Measurements from ENCODE around the gene AIPL1. TPM values are rescaled to one million over a fixed set of nuclear protein-coding genes. Genes with fewer than 3 reads are reported as not detected.

The AIPL1 gene
- total RNA-seq, 2 donors from 2014 or later = not detected

GRCh38 chr17:6456914-6457687, 22.2 kb upstream of the AIPL1 start:
- Histone ChIP-seq H3K27ac (no peak overlapping the region), H3K4me1 (ENCODE audit: control insufficient read depth in 1 of 2, low read depth in 2 of 2) (peaks cover 0 to 6% of the 10 kb centered on the region in 2 donors), H3K36me3 (no peaks in the 10 kb centered on the region), H3K27me3 (replicated peaks; ENCODE audit: insufficient read depth) (peaks cover 4% of the 10 kb centered on the region), H3K9me3 (no peaks in the 10 kb centered on the region), H3K4me3 (no peak overlapping the region)
- DNase-seq (ENCODE audit: low spot score) = no peak
- ATAC-seq (ENCODE audit: insufficient number of reproducible peaks, low FRiP score, low read depth) = peak; percentile 31
- TF ChIP-seq, protein P1, sequence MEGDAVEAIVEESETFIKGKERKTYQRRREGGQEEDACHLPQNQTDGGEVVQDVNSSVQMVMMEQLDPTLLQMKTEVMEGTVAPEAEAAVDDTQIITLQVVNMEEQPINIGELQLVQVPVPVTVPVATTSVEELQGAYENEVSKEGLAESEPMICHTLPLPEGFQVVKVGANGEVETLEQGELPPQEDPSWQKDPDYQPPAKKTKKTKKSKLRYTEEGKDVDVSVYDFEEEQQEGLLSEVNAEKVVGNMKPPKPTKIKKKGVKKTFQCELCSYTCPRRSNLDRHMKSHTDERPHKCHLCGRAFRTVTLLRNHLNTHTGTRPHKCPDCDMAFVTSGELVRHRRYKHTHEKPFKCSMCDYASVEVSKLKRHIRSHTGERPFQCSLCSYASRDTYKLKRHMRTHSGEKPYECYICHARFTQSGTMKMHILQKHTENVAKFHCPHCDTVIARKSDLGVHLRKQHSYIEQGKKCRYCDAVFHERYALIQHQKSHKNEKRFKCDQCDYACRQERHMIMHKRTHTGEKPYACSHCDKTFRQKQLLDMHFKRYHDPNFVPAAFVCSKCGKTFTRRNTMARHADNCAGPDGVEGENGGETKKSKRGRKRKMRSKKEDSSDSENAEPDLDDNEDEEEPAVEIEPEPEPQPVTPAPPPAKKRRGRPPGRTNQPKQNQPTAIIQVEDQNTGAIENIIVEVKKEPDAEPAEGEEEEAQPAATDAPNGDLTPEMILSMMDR (IDR thresholded peaks at IDR 0.05) = no peak

DNA sequence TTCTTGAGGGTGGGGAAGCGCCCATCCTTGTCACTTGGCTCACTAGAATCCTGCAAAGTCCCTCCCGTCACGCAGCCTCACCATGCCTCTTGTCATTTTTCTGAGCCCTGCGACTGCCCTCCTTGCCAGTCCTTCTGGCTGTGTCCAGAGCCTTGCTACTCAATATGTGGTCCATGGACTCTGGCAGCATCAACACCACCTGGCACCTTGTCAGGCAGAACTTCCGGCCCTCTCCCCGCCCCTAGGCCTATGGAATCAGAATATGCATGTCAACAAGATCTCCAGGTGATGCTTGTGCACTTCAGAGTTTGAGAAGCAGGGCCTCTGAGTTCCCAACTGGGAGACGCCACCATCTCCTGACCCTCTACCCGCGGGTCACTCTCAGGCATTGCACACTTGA, 21.4 kb upstream of the AIPL1 start:
- peaks cover 0 to 6% of the 10 kb centered on the region in 2 donors for H3K4me1 ChIP-seq (ENCODE audit: control insufficient read depth in 1 of 2, low read depth in 2 of 2)
- H3K9me3 ChIP-seq = no peaks in the 10 kb centered on the region
- no peaks in the 10 kb centered on the region for H3K36me3 ChIP-seq
- TF ChIP-seq, protein P1 (IDR thresholded peaks at IDR 0.05) = no peak
- DNase-seq (ENCODE audit: low spot score) (no peak), ATAC-seq (ENCODE audit: insufficient number of reproducible peaks, low FRiP score, low read depth) (no peak)
- H3K27ac ChIP-seq = no peak overlapping the region
- peaks cover 4% of the 10 kb centered on the region for H3K27me3 ChIP-seq (replicated peaks; ENCODE audit: insufficient read depth)
- no peak overlapping the region for H3K4me3 ChIP-seq

GRCh38 chr17:6455321-6455705, 20.4 kb upstream of the AIPL1 start:
- H3K4me1 ChIP-seq (ENCODE audit: control insufficient read depth in 1 of 2, low read depth in 2 of 2) = peaks cover 0 to 6% of the 10 kb centered on the region in 2 donors
- peak overlapping the region; percentile 48 for H3K4me3 ChIP-seq
- TF ChIP-seq, protein P1 (IDR thresholded peaks at IDR 0.05) = no peak
- H3K27ac ChIP-seq = no peak overlapping the region
- peaks cover 4% of the 10 kb centered on the region for H3K27me3 ChIP-seq (replicated peaks; ENCODE audit: insufficient read depth)
- no peak for DNase-seq (ENCODE audit: low spot score)
- no peaks in the 10 kb centered on the region for H3K9me3 ChIP-seq
- H3K36me3 ChIP-seq = no peaks in the 10 kb centered on the region
- ATAC-seq (ENCODE audit: insufficient number of reproducible peaks, low FRiP score, low read depth) = no peak

DNA sequence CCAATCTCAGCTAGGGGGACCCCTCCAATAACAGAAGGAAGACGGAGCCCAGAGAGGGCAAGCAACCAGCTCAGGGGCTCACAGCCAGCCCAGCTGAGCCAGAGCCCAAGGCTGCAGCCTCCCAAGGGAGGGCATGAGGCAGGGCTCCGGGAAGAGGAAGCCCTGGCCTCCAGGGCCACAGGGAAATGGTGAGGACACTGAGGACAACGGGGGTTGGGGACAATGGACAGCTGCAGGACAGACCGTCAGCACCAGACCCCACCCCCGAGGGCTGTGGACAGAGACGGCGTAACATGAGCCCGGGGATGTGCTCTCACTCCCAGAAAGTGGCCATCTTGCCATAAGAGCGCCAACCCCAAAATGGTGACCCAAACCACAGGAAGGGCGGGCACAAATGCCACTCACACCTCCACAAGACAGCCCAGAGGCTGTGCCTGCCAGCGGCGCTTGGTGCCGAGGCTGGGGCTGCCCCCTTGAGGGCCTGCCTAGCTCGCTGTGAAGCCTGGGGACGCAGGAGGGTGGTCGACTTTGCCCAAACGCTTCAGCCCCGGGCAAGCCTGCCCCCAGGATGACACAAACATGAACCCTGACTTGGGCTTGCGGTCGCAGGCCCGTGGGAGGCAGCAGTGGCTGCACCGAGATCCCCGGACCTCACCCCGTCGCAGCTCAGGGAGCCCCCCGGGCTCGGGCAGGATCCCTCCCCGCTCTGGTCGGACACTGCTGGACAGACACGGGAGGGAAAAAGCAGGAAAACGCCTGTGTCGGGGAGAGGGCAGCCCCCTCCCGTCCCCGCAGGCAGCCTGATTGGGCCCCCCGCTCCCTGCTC, 19.8 kb upstream of the AIPL1 start:
- no peaks in the 10 kb centered on the region for H3K36me3 ChIP-seq
- H3K9me3 ChIP-seq = no peaks in the 10 kb centered on the region
- H3K27me3 ChIP-seq (replicated peaks; ENCODE audit: insufficient read depth) = peaks cover 4% of the 10 kb centered on the region
- no peak overlapping the region for H3K27ac ChIP-seq
- TF ChIP-seq, protein P1 (IDR thresholded peaks at IDR 0.05) = no peak
- H3K4me1 ChIP-seq (ENCODE audit: control insufficient read depth in 1 of 2, low read depth in 2 of 2) = peaks cover 0 to 6% of the 10 kb centered on the region in 2 donors
- DNase-seq (ENCODE audit: low spot score) (no peak), ATAC-seq (ENCODE audit: insufficient number of reproducible peaks, low FRiP score, low read depth) (no peak)
- peak overlapping the region; percentile 48 for H3K4me3 ChIP-seq

Data from thoracic aorta (tissue), 2 donors.